HG03571 (cell line): ENCODE measurements around the gene SEMA4F.

Experiments
- ATAC-seq: cut with Tn5 transposase; IDR thresholded peaks from one replicate; pipeline ENCODE4 v1.9.1; 2021; ENCODE audit not compliant: unreplicated experiment

The SEMA4F gene

DNA sequence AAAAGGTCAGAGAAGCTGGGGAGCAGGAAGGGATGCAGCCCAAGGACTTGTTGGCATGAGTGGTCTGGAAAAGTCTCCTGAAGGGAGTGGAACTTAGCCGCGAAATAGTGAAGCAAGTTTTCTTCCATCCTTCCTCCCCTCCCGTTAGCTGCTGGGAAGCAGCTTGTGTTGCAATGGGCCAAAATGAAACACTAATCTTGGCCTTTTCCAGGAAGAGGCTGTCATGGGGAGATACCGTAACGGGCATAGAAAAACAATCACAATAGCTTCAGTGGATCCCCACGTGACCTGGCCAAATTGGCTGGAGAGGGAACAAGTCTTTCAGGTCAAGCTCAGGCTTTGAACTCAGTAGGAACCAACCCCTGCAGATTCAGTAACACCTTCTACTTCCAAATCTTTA lies 49.3 kb downstream of the SEMA4F start:
- ATAC-seq = no peak

GRCh38 chr2:74704216-74704615 lies 50.2 kb downstream of the SEMA4F start:
- no peak for ATAC-seq

DNA sequence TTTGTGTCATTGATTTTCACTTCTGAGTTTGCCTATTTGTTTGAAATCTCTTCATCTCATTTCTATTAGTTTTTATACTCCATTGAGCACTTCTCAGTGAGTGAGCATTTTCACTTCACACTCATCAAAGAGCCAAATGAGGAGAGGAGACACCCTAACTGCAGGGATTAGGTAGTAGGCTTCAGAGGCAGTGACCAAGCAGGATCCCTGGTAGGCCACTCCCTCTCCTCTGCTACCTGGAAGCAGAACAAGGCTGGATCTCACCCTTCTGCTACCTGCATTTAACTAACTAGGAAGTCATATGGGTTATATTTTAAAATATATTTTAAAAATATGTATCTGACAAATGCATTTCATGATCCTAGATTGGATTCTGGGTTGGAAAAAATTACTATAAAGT lies 52.7 kb downstream of the SEMA4F start:
- ATAC-seq = no peak

DNA sequence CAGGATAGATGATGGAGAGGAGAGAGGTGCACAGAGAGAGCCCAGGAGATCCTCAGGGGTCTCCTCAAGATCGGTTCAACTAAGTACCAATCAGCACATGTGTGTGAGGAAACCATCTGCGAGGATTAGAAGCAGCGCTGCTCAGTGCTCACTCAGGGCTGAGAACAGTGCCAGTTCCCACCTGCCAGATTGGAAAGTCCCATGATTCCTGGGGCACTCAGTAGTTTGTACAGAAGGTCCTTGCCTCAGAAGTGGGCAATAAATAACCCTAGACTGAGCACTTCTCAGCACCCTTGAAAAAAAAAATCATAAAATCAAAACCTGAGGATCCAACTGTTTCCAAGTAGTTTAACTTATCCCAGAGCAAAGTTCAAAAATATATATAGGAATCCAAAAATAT lies 53.8 kb downstream of the SEMA4F start:
- no peak for ATAC-seq

GRCh38 chr2:74708296-74708695 lies 54.2 kb downstream of the SEMA4F start:
- ATAC-seq = no peak

- no peak for ATAC-seq
Measured at GRCh38 chr2:74708883-74709282, 54.8 kb downstream of the SEMA4F start.

GRCh38 chr2:74712223-74713053 lies 58.4 kb downstream of the SEMA4F start:
- no peak for ATAC-seq

GRCh38 chr2:74714691-74715080 lies 60.6 kb downstream of the SEMA4F start:
- ATAC-seq = no peak

DNA sequence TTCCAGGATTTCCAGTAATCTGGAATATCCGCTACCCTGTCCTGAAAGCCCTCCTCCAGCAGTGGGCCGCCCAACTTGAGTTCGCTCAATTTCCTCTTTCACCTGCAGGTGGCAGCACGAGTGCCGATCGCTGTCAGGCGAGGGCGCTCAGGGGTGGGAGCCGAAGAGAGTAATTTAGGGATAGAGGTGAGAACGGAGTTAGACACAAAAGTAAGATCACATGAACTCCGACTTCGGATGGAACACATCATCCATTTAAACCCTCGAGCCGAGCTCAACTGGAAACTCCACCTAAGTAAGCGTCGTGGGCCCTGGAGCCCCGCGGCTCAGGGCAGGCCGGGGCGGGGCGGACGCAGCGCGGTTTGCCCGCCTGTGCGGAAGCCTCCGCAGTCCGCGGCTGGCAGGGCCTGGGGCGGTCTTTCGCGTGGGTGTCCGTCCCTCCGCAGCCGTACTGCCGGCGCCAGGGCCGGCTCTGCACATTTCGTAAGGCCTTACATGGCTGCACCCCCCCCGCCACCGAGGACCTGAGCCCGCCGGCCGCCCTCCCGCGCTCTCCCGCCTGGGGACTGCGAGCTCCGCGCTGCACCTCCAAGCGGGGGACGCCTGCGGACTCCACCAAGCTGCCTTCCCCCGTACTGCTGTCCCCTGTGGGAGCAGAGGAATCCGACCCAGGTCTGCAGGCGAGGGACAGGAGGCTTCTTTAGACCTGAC lies 61.2 kb downstream of the SEMA4F start:
- ATAC-seq = peak; percentile 84

- no peak for ATAC-seq
Measured at GRCh38 chr2:74715880-74716279, 61.8 kb downstream of the SEMA4F start.

DNA sequence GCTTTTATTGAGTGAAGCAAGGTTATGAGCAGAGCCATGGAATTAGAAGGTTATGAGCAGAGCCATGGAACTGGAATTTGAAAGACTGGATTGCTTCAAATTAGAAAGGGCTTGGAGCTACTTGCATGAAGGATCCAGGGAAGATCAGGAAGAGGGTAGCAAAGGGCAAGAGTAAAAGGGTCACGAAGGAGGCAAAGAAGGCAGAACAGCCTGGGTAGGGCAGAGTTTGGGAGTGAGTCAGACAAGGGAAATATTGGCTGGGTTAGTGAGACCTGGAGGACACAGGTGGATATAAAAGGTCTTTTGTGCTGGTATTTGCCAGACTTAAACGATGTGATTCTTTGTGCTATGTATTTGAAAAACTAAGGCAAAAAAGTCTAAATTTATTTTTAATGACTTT lies 65.0 kb downstream of the SEMA4F start:
- ATAC-seq = no peak

DNA sequence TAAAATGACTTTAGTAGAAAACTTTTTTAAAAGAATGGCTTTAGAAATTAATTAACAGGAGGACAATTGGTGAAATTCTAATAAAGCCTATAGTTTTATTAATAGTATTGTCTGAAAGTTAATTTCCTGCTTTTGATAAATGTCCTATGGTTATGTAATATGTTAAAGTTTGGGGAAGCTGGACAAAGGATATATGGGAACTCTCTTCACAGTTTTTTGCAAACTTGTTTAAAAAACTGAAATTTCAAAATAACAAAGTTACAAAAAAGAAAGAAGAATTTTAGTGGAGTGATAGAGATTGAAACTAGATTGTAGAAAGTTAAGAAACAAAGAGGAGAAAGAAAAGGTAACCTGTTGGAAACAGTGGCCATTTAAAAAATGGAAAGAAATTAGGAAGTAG lies 67.3 kb downstream of the SEMA4F start:
- no peak for ATAC-seq

DNA sequence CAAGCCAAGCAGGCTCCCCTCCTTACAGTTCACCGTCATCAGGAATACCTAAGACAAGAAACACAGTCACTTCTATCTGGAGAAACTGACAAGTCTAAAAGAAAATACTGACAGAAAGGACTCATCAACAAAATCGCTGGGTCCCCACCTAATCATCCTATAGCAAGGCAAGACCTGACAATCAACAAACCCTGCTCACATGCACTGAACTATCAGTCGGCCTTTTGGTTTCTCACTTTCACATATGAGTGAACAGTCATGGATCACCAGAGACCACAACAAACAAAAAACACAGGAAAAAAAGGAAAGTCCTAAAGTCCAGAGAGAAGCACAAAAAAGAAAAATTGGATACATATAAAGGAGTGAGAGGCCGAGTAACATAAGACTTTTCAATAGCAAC lies 70.4 kb downstream of the SEMA4F start:
- ATAC-seq = no peak

DNA sequence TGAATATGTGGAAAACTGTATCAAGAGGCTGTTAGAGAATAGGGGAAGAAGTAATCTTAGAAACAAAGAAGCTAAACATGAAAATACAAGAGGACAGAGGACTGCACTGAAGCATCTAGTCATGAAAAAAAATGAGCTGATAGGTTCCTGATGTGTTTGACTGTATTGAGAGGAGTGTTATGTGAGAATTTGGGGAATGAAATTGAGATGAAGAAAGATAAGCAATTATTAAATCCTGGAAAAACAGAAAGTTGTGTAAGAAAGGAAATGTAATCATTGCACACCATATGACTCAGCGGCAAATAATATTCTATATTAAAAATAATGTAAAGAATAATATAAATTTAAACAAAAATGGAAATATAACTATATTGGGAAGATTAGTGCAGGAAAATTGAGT lies 71.2 kb downstream of the SEMA4F start:
- ATAC-seq = no peak

- no peak for ATAC-seq
Measured at GRCh38 chr2:74728842-74729241, 74.8 kb downstream of the SEMA4F start.

- ATAC-seq = no peak
Measured at GRCh38 chr2:74730530-74730929, 76.5 kb downstream of the SEMA4F start.
